ENCODE data around the gene RAB44. TPM values are rescaled to one million over a fixed set of nuclear protein-coding genes. Genes with fewer than 3 reads are reported as not detected.

RAB44 gene
- total RNA-seq, 1 experiment from 2014 or later = not detected

GRCh38 chr6:36714511-36714910, 16.9 kb downstream of the RAB44 start:
- no peaks in the 10 kb centered on the region for H3K4me1 ChIP-seq (ENCODE audit: control insufficient read depth, insufficient read depth, low read length)
- in situ Hi-C loops (cut with HindIII; ENCODE audit: low pct_unique_long_range_greater_than_20kb, low sequenced_read_pairs) = no loop called here
- ChIA-PET CTCF (no interaction called here), POLR2A (no interaction called here)
- no peak for DNase-seq (ENCODE audit: low read depth, low spot score)
- H3K27me3 ChIP-seq (ENCODE audit: control insufficient read depth, insufficient read depth, low read length) = no peaks in the 10 kb centered on the region
- no peak overlapping the region for H3K27ac ChIP-seq (ENCODE audit: low read length)
- H3K36me3 ChIP-seq (ENCODE audit: control insufficient read depth, insufficient read depth, low read length) = no peaks in the 10 kb centered on the region
- BruUV-seq (replicated peaks) = no TSS peak
- no peak for ATAC-seq
- no peaks in the 10 kb centered on the region for H3K9me3 ChIP-seq (ENCODE audit: control insufficient read depth, insufficient read depth, low read depth, low read length)
- intact Hi-C loops (cut with micrococcal nuclease; ENCODE audit: unreplicated experiment) = no loop called here
- no peak overlapping the region for H3K4me3 ChIP-seq (ENCODE audit: low read depth in 2 of 2, low read length in 2 of 2)
- TF ChIP-seq SIN3A (IDR thresholded peaks at IDR 0.05; ENCODE audit: borderline replicate concordance, insufficient read depth, low read depth, low read length) = no peak
- no peak for TF ChIP-seq TCF7L2 (IDR thresholded peaks at IDR 0.05; ENCODE audit: low read depth, low read length)
- TF ChIP-seq POLR2AphosphoS5 (IDR thresholded peaks at IDR 0.05; ENCODE audit: low read depth, low read length) = no peak
- no peak for TF ChIP-seq REST (IDR thresholded peaks at IDR 0.05; ENCODE audit: insufficient read depth in 1 of 2, low read depth in 2 of 2, low read length in 1 of 2)
- TF ChIP-seq CTCF (IDR thresholded peaks at IDR 0.05) = no peak

GRCh38 chr6:36715469-36715868, 17.8 kb downstream of the RAB44 start:
- ChIA-PET POLR2A (no interaction called here), CTCF (no interaction called here)
- Histone ChIP-seq H3K27ac (ENCODE audit: low read length) (no peak overlapping the region), H3K27me3 (ENCODE audit: control insufficient read depth, insufficient read depth, low read length) (no peaks in the 10 kb centered on the region), H3K4me3 (ENCODE audit: low read depth in 2 of 2, low read length in 2 of 2) (no peak overlapping the region), H3K4me1 (ENCODE audit: control insufficient read depth, insufficient read depth, low read length) (no peaks in the 10 kb centered on the region), H3K36me3 (ENCODE audit: control insufficient read depth, insufficient read depth, low read length) (no peaks in the 10 kb centered on the region), H3K9me3 (ENCODE audit: control insufficient read depth, insufficient read depth, low read depth, low read length) (no peaks in the 10 kb centered on the region)
- no peak for TF ChIP-seq SIN3A (IDR thresholded peaks at IDR 0.05; ENCODE audit: borderline replicate concordance, insufficient read depth, low read depth, low read length)
- no peak for TF ChIP-seq REST (IDR thresholded peaks at IDR 0.05; ENCODE audit: insufficient read depth in 1 of 2, low read depth in 2 of 2, low read length in 1 of 2)
- TF ChIP-seq TCF7L2 (IDR thresholded peaks at IDR 0.05; ENCODE audit: low read depth, low read length) = no peak
- no peak for TF ChIP-seq POLR2AphosphoS5 (IDR thresholded peaks at IDR 0.05; ENCODE audit: low read depth, low read length)
- no peak for TF ChIP-seq CTCF (IDR thresholded peaks at IDR 0.05)
- BruUV-seq (replicated peaks) = no TSS peak
- in situ Hi-C loops (cut with HindIII; ENCODE audit: low pct_unique_long_range_greater_than_20kb, low sequenced_read_pairs) = no loop called here
- intact Hi-C loops (cut with micrococcal nuclease; ENCODE audit: unreplicated experiment) = no loop called here
- ATAC-seq = no peak
- DNase-seq (ENCODE audit: low read depth, low spot score) = no peak
